CD14-positive monocyte (primary cell): ENCODE measurements around the gene RAB3A. TPM values are rescaled to one million over a fixed set of nuclear protein-coding genes. Genes with fewer than 3 reads are reported as not detected.

ENCODE experiments used
- DNase-seq, 3 donors: peaks; one replicate each; pipeline ENCODE4 v3.0.0-alpha.2; 2011 to 2022
- H2AFZ ChIP-seq: 2 replicates; pipeline ENCODE4 v1.6.0; 2012; ENCODE audit warnings: mild to moderate bottlenecking, low read depth, low read length, inconsistent platforms; ENCODE audit not compliant: insufficient read depth, poor library complexity, severe bottlenecking
- H3K27ac ChIP-seq, 2 donors: 1 replicate in 1 of 2; 2 replicates in 1 of 2; pipeline ENCODE4 v1.5.1; 2012 to 2013; ENCODE audit warnings: low read length in 2 of 2, control low read depth in 1 of 2, inconsistent platforms in 1 of 2, low read depth in 1 of 2, mild to moderate bottlenecking in 1 of 2
- H3K27me3 ChIP-seq, 2 donors: one replicate each; pipeline versions ENCODE4 v1.6.0 to v1.6.1; 2011 to 2013; ENCODE audit warnings: low read length in 2 of 2; ENCODE audit not compliant: control insufficient read depth in 2 of 2, insufficient read depth in 2 of 2
- H3K36me3 ChIP-seq, 2 donors: replicated peaks in 1 of 2; 1 replicate in 1 of 2; 2 replicates in 1 of 2; pipeline versions ENCODE4 v1.5.1 to v1.6.1; 2012 to 2013; ENCODE audit warnings: low read length in 2 of 2, control low read depth in 1 of 2, inconsistent platforms in 1 of 2, mild to moderate bottlenecking in 1 of 2; ENCODE audit not compliant: insufficient read depth in 2 of 2, control insufficient read depth in 1 of 2
- H3K4me1 ChIP-seq, 2 donors: 1 replicate in 1 of 2; 2 replicates in 1 of 2; pipeline versions ENCODE4 v1.5.1 to v1.6.1; 2012 to 2013; ENCODE audit warnings: low read length in 2 of 2, control low read depth in 1 of 2, inconsistent platforms in 1 of 2, mild to moderate bottlenecking in 1 of 2, moderate library complexity in 1 of 2; ENCODE audit not compliant: insufficient read depth in 2 of 2, control insufficient read depth in 1 of 2
- H3K4me2 ChIP-seq: replicated peaks from 2 replicates; pipeline ENCODE3; 2012; ENCODE audit warnings: low read length, moderate library complexity, mild to moderate bottlenecking; ENCODE audit not compliant: poor library complexity, severe bottlenecking; ENCODE audit errors: extremely low read depth
- H3K4me3 ChIP-seq, 3 experiments: fragments of 200-600 bp in 1 of 3; sonication (generic) in 1 of 3; replicated peaks in 1 of 3; 1 replicate in 2 of 3; 2 replicates in 1 of 3; pipeline ENCODE4 v1.5.1; 2011 to 2013; ENCODE audit warnings: low read length in 3 of 3, mild to moderate bottlenecking in 3 of 3, control low read depth in 2 of 3, low read depth in 2 of 3, inconsistent platforms in 1 of 3, moderate library complexity in 1 of 3
- H3K79me2 ChIP-seq: 2 replicates; pipeline ENCODE4 v1.6.0; 2012; ENCODE audit warnings: mild to moderate bottlenecking, control low read depth, inconsistent platforms, low read length, moderate library complexity; ENCODE audit not compliant: insufficient read depth
- H3K9ac ChIP-seq: 2 replicates; pipeline ENCODE4 v1.6.0; 2017; ENCODE audit warnings: low read length, mild to moderate bottlenecking; ENCODE audit not compliant: insufficient read depth, poor library complexity, severe bottlenecking
- H3K9me3 ChIP-seq, 2 donors: replicated peaks in 1 of 2; 1 replicate in 1 of 2; 2 replicates in 1 of 2; pipeline versions ENCODE4 v1.5.1 to v1.6.1; 2012 to 2013; ENCODE audit warnings: low read length in 2 of 2, control low read depth in 1 of 2; ENCODE audit not compliant: control insufficient read depth in 1 of 2, insufficient read depth in 1 of 2
- H4K20me1 ChIP-seq: 2 replicates; pipeline ENCODE4 v1.6.0; 2012; ENCODE audit warnings: mild to moderate bottlenecking, low read length, control low read depth, moderate library complexity; ENCODE audit not compliant: insufficient read depth
- H3K27ac Mint-ChIP-seq, 7 donors: one replicate each; pipeline ENCODE4 v1.8.0; 2020; ENCODE audit warnings: mild to moderate bottlenecking in 7 of 7, mixed read lengths in 7 of 7, moderate library complexity in 6 of 7, inconsistent platforms in 2 of 7
- H3K27me3 Mint-ChIP-seq, 3 donors: one replicate each; pipeline ENCODE4 v1.8.0; 2021 to 2022; ENCODE audit warnings: low read depth in 3 of 3, mild to moderate bottlenecking in 3 of 3, mixed read lengths in 3 of 3, moderate library complexity in 3 of 3, inconsistent platforms in 1 of 3
- H3K36me3 Mint-ChIP-seq, 2 donors: one replicate each; pipeline ENCODE4 v1.8.0; 2020; ENCODE audit warnings: mixed read lengths in 2 of 2, inconsistent platforms in 1 of 2, mild to moderate bottlenecking in 1 of 2
- H3K4me1 Mint-ChIP-seq: one replicate; pipeline ENCODE4 v1.8.0; 2020; ENCODE audit warnings: mild to moderate bottlenecking, mixed read lengths
- H3K4me3 Mint-ChIP-seq, 2 donors: one replicate each; pipeline ENCODE4 v1.8.0; 2020; ENCODE audit warnings: mild to moderate bottlenecking in 2 of 2, mixed read lengths in 2 of 2, moderate library complexity in 1 of 2
- H3K9me3 Mint-ChIP-seq, 7 donors: one replicate each; pipeline ENCODE4 v1.8.0; 2020 to 2022; ENCODE audit warnings: mixed read lengths in 7 of 7, mild to moderate bottlenecking in 6 of 7, moderate library complexity in 6 of 7, inconsistent platforms in 2 of 7
- WGBS: methylation state at CpG from one replicate; pipeline ENCODE4 v1.1.5; 2013; ENCODE audit warnings: missing lambda C conversion rate; ENCODE audit not compliant: insufficient coverage; 5-methylcytosine and 5-hydroxymethylcytosine counted together
- intact Hi-C, 2 donors: fragments of 100-400 bp; cut with micrococcal nuclease; formaldehyde crosslinking; loops; one replicate each; pipeline versions ENCODE4 v1.15.0 to v1.15.1; 2023
- polyA plus RNA-seq, 3 donors: library from polyadenylated mRNA; depleted of rRNA in 1 of 3; unstranded in 2 of 3; stranded (reverse) in 1 of 3; fragments of 300-500 nt in 2 of 3; fragments of >200 nt in 1 of 3; fragmentation: Illumina TruSeq in 2 of 3; gene quantifications; 1 replicate in 2 of 3; 2 replicates in 1 of 3; pipeline ENCODE4 v1.2.3, GENCODE V29; 2012 to 2021
- TF ChIP-seq, protein P1 (sequence below): fragments of 200-600 bp; IDR thresholded peaks from one replicate; pipeline ENCODE4 v1.8.0; 2022; ENCODE audit warnings: antibody characterized with exemption, mild to moderate bottlenecking

Gene RAB3A
- polyA plus RNA-seq, 3 donors = 0.55 to 8.7 (median 0.56) TPM

DNA sequence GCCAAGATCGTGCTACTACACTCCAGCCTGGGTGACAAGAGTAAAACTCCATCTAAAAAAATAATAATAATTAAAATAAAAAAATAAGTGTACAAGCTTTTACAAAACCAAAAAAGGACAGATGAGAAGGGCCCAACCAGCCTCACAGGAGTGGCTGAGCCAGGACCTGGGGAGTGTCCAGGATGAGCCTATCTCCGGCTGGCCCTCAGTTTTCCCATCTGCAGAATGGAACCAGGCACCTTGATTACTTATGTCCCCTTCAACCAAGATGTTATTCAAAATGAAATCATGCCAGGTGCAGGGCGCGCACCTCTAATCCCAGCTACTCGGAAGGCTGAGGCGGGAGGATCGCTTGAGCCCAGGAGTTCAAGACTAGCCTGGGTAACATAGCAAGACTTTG is 39.8 kb downstream of the RAB3A start:
- H3K4me3 Mint-ChIP-seq = no peak overlapping the region
- intact Hi-C loops = no loop called here
- Histone ChIP-seq H3K4me3 (no peak overlapping the region), H3K4me2 (no peak overlapping the region), H4K20me1 (no peaks in the 10 kb centered on the region), H3K27me3 (no peaks in the 10 kb centered on the region), H3K79me2 (peaks cover 13% of the 10 kb centered on the region), H3K4me1 (peaks cover 25 to 34% of the 10 kb centered on the region in 2 donors), H3K9ac (no peak overlapping the region), H3K36me3 (peaks cover 28 to 32% of the 10 kb centered on the region in 2 donors), H3K27ac (no peak overlapping the region), H3K9me3 (no peaks in the 10 kb centered on the region), H2AFZ (no peak overlapping the region)
- peaks cover 23% of the 10 kb centered on the region for H3K4me1 Mint-ChIP-seq
- H3K27me3 Mint-ChIP-seq = peaks cover 0 to 1% (median 0%) of the 10 kb centered on the region in 3 donors
- DNase-seq = no peak
- TF ChIP-seq, protein P1, sequence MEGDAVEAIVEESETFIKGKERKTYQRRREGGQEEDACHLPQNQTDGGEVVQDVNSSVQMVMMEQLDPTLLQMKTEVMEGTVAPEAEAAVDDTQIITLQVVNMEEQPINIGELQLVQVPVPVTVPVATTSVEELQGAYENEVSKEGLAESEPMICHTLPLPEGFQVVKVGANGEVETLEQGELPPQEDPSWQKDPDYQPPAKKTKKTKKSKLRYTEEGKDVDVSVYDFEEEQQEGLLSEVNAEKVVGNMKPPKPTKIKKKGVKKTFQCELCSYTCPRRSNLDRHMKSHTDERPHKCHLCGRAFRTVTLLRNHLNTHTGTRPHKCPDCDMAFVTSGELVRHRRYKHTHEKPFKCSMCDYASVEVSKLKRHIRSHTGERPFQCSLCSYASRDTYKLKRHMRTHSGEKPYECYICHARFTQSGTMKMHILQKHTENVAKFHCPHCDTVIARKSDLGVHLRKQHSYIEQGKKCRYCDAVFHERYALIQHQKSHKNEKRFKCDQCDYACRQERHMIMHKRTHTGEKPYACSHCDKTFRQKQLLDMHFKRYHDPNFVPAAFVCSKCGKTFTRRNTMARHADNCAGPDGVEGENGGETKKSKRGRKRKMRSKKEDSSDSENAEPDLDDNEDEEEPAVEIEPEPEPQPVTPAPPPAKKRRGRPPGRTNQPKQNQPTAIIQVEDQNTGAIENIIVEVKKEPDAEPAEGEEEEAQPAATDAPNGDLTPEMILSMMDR = no peak
- 100% methylated on average over 3 of the region's 7 CpGs for WGBS
- peaks cover 37 to 52% of the 10 kb centered on the region in 2 donors for H3K36me3 Mint-ChIP-seq
- H3K27ac Mint-ChIP-seq = peak overlapping the region in 1 of 7 donors; percentile 48
- H3K9me3 Mint-ChIP-seq = peaks cover 0 to 2% (median 0%) of the 10 kb centered on the region in 7 donors

DNA sequence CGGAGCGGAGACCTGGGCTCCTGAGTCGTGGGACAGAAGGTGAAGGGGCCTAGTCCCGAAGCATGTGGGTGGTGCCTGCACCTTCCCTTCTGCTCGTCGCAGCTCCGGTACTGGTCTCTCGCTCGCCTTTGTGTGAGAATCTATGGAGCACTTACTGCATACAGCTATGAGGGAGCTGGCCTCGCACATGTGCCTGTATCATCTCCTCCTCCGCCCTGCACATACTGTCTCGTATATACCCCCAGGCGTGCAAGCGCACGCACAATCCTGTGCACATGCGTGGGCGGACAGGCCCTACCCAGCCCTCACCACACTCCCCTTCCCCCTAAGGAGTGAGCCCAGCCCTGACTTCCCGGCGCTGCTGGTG is 42.2 kb downstream of the RAB3A start:
- Histone ChIP-seq H3K4me2 (peak overlapping the region; percentile 64), H3K9me3 (no peaks in the 10 kb centered on the region), H2AFZ (peak overlapping the region; percentile 41), H3K27me3 (no peaks in the 10 kb centered on the region), H3K4me1 (peaks cover 19 to 27% of the 10 kb centered on the region in 2 donors), H3K27ac (no peak overlapping the region), H3K79me2 (peaks cover 3% of the 10 kb centered on the region), H3K4me3 (peak overlapping the region in 1 of 3 experiments; percentile 54), H3K36me3 (peaks cover 23 to 25% of the 10 kb centered on the region in 2 donors), H4K20me1 (no peaks in the 10 kb centered on the region), H3K9ac (no peak overlapping the region)
- Mint-ChIP-seq H3K4me1 (peaks cover 18% of the 10 kb centered on the region), H3K27ac (peak overlapping the region in 4 of 7 donors; percentile 27 to 82 (median 64)), H3K27me3 (peaks cover 0 to 1% (median 0%) of the 10 kb centered on the region in 3 donors), H3K9me3 (peaks cover 0 to 2% (median 0%) of the 10 kb centered on the region in 7 donors), H3K4me3 (peak overlapping the region in 1 of 2 donors; percentile 45), H3K36me3 (peaks cover 25 to 36% of the 10 kb centered on the region in 2 donors)
- no peak for DNase-seq
- TF ChIP-seq, protein P1 = peak; percentile 47
- WGBS = 70% methylated on average over 13 of the region's 19 CpGs
- intact Hi-C loops = loop anchor here in 1 of 2 donors (2.0 kb wide), 1 partner anchor 43 kb away; no protein-coding TSS in a partner anchor
